ENCODE results near the gene PNMA6F. TPM values are rescaled to one million over a fixed set of nuclear protein-coding genes. Genes with fewer than 3 reads are reported as not detected.

PNMA6F gene
- total and polyA plus RNA-seq, 2 donors (not counting 1 experiment from before 2014, with no cell fraction given) = not detected

DNA sequence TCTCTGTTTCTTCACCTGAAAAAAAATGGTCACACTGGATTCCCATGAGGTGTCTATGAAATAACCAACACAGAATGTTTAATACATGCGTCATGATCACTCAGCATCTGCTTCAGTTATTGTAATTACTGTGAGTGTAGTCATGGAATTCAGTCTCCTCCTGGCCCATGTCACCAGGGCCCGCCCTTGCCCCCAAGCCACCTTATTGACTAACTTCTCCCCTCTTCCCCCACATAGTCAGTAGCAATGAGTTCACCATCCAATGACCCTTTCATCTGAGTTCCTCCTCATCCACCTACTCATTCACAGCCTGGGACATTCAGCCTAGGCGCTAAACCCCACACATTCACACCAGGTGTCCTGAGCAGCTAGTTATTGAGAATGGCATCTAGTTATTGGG, 15.6 kb downstream of the PNMA6F start:
- Histone ChIP-seq H3K4me1 (ENCODE audit: control insufficient read depth, extremely low read depth, insufficient read depth, low read length) (no peaks in the 10 kb centered on the region), H2AFZ (ENCODE audit: low read length) (no peak overlapping the region), H3K4me2 (ENCODE audit: extremely low read depth, insufficient read depth, low read length) (no peak overlapping the region), H3K27me3 (ENCODE audit: control insufficient read depth, insufficient read depth, low read length) (no peaks in the 10 kb centered on the region), H3K9ac (ENCODE audit: insufficient read depth, low read length) (no peak overlapping the region), H3K9me3 (ENCODE audit: control insufficient read depth, insufficient read depth, low read depth, low read length) (no peaks in the 10 kb centered on the region), H3K36me3 (ENCODE audit: control insufficient read depth, insufficient read depth, low read length) (no peaks in the 10 kb centered on the region), H3K4me3 (replicated peaks in 1 of 4; ENCODE audit: control extremely low read depth in 1 of 4, insufficient read depth in 1 of 4, low read depth in 3 of 4, low read length in 4 of 4) (no peak overlapping the region), H4K20me1 (ENCODE audit: control insufficient read depth, extremely low read depth, insufficient read depth, low read length) (no peaks in the 10 kb centered on the region), H3K27ac (ENCODE audit: insufficient read depth, low read length) (no peak overlapping the region), H3K79me2 (ENCODE audit: control insufficient read depth, insufficient read depth, low read length) (no peaks in the 10 kb centered on the region)
- DNase-seq (ENCODE audit: low read depth in 2 of 2) = no peak
- TF ChIP-seq, protein P1, sequence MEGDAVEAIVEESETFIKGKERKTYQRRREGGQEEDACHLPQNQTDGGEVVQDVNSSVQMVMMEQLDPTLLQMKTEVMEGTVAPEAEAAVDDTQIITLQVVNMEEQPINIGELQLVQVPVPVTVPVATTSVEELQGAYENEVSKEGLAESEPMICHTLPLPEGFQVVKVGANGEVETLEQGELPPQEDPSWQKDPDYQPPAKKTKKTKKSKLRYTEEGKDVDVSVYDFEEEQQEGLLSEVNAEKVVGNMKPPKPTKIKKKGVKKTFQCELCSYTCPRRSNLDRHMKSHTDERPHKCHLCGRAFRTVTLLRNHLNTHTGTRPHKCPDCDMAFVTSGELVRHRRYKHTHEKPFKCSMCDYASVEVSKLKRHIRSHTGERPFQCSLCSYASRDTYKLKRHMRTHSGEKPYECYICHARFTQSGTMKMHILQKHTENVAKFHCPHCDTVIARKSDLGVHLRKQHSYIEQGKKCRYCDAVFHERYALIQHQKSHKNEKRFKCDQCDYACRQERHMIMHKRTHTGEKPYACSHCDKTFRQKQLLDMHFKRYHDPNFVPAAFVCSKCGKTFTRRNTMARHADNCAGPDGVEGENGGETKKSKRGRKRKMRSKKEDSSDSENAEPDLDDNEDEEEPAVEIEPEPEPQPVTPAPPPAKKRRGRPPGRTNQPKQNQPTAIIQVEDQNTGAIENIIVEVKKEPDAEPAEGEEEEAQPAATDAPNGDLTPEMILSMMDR (conservative IDR thresholded peaks at IDR 0.05 in 1 of 2, IDR thresholded peaks at IDR 0.05 in 1 of 2; ENCODE audit: low read depth in 1 of 2, low read length in 2 of 2) = no peak
- TF ChIP-seq EZH2 (IDR thresholded peaks at IDR 0.05; ENCODE audit: low read length, missing control alignments) = no peak

DNA sequence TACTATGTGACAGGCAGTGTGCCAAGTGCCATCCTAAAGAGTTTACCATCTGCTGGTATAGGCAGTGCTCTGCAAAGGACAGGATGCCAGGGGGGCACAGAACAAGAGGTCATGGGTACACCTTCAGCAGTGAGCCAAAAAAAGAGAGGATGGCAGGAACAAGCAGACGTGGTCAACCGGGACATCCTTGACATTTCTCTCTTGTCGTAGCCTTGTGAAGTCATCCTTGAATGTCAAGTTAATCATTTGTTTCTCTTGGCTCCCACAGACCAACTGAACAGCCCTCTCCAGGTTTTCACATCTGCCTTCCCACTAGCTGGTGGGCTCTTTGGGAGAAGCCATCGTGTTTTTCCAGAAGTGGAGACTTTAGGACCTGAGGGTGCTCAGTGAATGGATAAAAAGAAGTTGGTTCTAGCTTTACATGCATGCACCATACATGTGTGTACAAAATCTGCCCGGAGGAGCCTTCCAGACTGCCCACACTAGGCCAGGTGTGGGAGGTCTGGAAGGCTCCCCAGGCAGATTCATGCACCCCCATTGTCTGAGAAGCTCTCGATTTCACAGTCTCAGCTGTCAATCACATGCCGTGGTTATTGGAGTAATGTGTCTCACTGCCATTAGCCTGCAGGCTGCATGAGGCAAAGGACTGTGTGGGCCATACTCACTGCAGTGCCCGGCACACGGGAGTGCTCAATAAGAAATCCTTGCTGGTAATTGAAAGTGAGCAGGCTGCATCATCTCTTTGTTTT, 16.4 kb downstream of the PNMA6F start:
- TF ChIP-seq, protein P1 (conservative IDR thresholded peaks at IDR 0.05 in 1 of 2, IDR thresholded peaks at IDR 0.05 in 1 of 2; ENCODE audit: low read depth in 1 of 2, low read length in 2 of 2) = no peak
- TF ChIP-seq EZH2 (IDR thresholded peaks at IDR 0.05; ENCODE audit: low read length, missing control alignments) = no peak
- no peaks in the 10 kb centered on the region for H4K20me1 ChIP-seq (ENCODE audit: control insufficient read depth, extremely low read depth, insufficient read depth, low read length)
- H3K4me1 ChIP-seq (ENCODE audit: control insufficient read depth, extremely low read depth, insufficient read depth, low read length) = no peaks in the 10 kb centered on the region
- H3K4me3 ChIP-seq (replicated peaks in 1 of 4; ENCODE audit: control extremely low read depth in 1 of 4, insufficient read depth in 1 of 4, low read depth in 3 of 4, low read length in 4 of 4) = no peak overlapping the region
- H3K79me2 ChIP-seq (ENCODE audit: control insufficient read depth, insufficient read depth, low read length) = no peaks in the 10 kb centered on the region
- H2AFZ ChIP-seq (ENCODE audit: low read length) = no peak overlapping the region
- H3K27ac ChIP-seq (ENCODE audit: insufficient read depth, low read length) = no peak overlapping the region
- no peak for DNase-seq (ENCODE audit: low read depth in 2 of 2)
- H3K9ac ChIP-seq (ENCODE audit: insufficient read depth, low read length) = no peak overlapping the region
- H3K27me3 ChIP-seq (ENCODE audit: control insufficient read depth, insufficient read depth, low read length) = no peaks in the 10 kb centered on the region
- no peaks in the 10 kb centered on the region for H3K36me3 ChIP-seq (ENCODE audit: control insufficient read depth, insufficient read depth, low read length)
- no peaks in the 10 kb centered on the region for H3K9me3 ChIP-seq (ENCODE audit: control insufficient read depth, insufficient read depth, low read depth, low read length)
- H3K4me2 ChIP-seq (ENCODE audit: extremely low read depth, insufficient read depth, low read length) = no peak overlapping the region

DNA sequence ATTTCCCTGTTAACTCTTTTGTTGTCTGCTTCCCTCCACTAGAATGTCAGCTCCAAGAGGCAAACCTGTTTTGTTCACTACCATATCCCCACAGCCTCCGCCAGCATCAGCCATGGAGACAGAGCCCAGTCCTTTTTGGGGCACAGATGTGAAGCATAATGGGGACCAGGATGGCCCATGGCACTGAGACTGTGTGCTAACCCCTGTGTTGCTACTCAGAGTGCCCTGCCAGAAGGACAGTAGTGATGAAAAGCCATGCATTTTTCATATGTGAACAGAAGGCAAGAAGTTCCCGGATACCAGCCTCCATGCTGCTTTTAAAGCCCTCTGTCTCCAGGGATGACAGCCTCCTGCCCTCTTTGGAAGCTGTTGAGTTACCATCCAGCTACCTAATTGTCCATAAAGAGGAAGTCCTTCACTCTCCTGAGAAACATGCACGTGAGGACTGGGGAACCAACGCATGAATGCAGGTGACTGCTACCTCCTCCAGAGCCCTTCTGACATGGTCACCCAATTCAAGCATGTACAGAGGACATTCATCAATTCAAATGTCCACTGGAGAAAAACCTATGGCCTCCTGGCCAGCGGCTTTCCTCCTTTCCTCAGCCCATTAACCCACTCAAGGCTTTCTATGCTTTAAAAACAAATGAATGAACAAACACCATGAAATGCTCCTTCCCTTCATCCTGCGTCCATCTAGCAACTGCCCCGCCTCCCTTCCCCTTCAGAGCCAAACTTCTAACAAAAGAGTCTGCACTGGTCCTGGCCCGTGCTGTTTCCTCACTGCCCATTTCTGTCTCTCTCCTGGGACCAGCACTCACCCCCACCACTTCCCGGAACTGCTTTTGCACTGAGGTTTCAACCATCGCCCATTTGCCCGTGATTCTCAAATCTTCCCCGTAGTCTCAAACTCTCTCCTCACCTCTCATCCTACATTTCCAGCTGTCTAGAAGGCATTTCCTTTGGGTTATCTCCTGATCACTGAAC, 18.0 kb downstream of the PNMA6F start:
- Histone ChIP-seq H3K36me3 (ENCODE audit: control insufficient read depth, insufficient read depth, low read length) (no peaks in the 10 kb centered on the region), H4K20me1 (ENCODE audit: control insufficient read depth, extremely low read depth, insufficient read depth, low read length) (no peaks in the 10 kb centered on the region), H3K4me2 (ENCODE audit: extremely low read depth, insufficient read depth, low read length) (no peak overlapping the region), H3K27me3 (ENCODE audit: control insufficient read depth, insufficient read depth, low read length) (no peaks in the 10 kb centered on the region), H3K4me3 (replicated peaks in 1 of 4; ENCODE audit: control extremely low read depth in 1 of 4, insufficient read depth in 1 of 4, low read depth in 3 of 4, low read length in 4 of 4) (no peak overlapping the region), H3K79me2 (ENCODE audit: control insufficient read depth, insufficient read depth, low read length) (no peaks in the 10 kb centered on the region), H3K4me1 (ENCODE audit: control insufficient read depth, extremely low read depth, insufficient read depth, low read length) (no peaks in the 10 kb centered on the region), H3K9me3 (ENCODE audit: control insufficient read depth, insufficient read depth, low read depth, low read length) (no peaks in the 10 kb centered on the region), H3K9ac (ENCODE audit: insufficient read depth, low read length) (no peak overlapping the region), H2AFZ (ENCODE audit: low read length) (no peak overlapping the region), H3K27ac (ENCODE audit: insufficient read depth, low read length) (no peak overlapping the region)
- no peak for TF ChIP-seq EZH2 (IDR thresholded peaks at IDR 0.05; ENCODE audit: low read length, missing control alignments)
- TF ChIP-seq, protein P1 (conservative IDR thresholded peaks at IDR 0.05 in 1 of 2, IDR thresholded peaks at IDR 0.05 in 1 of 2; ENCODE audit: low read depth in 1 of 2, low read length in 2 of 2) = no peak
- no peak for DNase-seq (ENCODE audit: low read depth in 2 of 2)
